ENCODE data around the gene UBD.

- TF ChIP-seq CTCF (IDR thresholded peaks at IDR 0.05), result no peak
- no peak for TF ChIP-seq POLR2A (IDR thresholded peaks at IDR 0.05)
These were observed 8.5 kb upstream of the UBD start for GRCh38 chr6:29567991-29568390.

Measured in uterus (tissue), 2 donors.